Loucy (cell line): ENCODE data around the gene CLMP.

Experiments used
- H2AFZ ChIP-seq: fragments of 200-600 bp; sonication (generic); 2 replicates; pipeline ENCODE4 v1.6.0; 2016; ENCODE audit warnings: antibody characterized with exemption, mild to moderate bottlenecking, low read length, moderate library complexity
- H3F3A ChIP-seq: fragments of 200-600 bp; 2 replicates; pipeline ENCODE4 v1.6.0; 2016; ENCODE audit warnings: antibody characterized with exemption, low read depth, mild to moderate bottlenecking
- H3K27me3 ChIP-seq: fragments of 200-600 bp; sonication (generic); 2 replicates; pipeline ENCODE4 v1.6.1; 2014; ENCODE audit warnings: low read length, mild to moderate bottlenecking; ENCODE audit not compliant: insufficient read depth, poor library complexity, severe bottlenecking
- H3K36me3 ChIP-seq: fragments of 200-600 bp; sonication (generic); 2 replicates; pipeline ENCODE4 v1.6.1; 2016; ENCODE audit warnings: low read length; ENCODE audit not compliant: insufficient read depth
- H3K4me1 ChIP-seq: fragments of 200-600 bp; sonication (generic); 2 replicates; pipeline ENCODE4 v1.5.1; 2014; ENCODE audit warnings: low read length, mild to moderate bottlenecking; ENCODE audit not compliant: insufficient read depth, poor library complexity, severe bottlenecking
- H3K4me2 ChIP-seq: fragments of 200-600 bp; sonication (generic); 2 replicates; pipeline ENCODE4 v1.6.0; 2014; ENCODE audit warnings: antibody characterized with exemption, low read length, low read depth, mild to moderate bottlenecking; ENCODE audit not compliant: poor library complexity, severe bottlenecking
- H3K4me3 ChIP-seq: fragments of 200-600 bp; sonication (generic); 2 replicates; pipeline ENCODE4 v1.5.1; 2014; ENCODE audit warnings: low read length, mild to moderate bottlenecking, mixed read lengths; ENCODE audit not compliant: poor library complexity, severe bottlenecking
- H3K79me2 ChIP-seq: fragments of 200-600 bp; sonication (generic); 2 replicates; pipeline ENCODE4 v1.6.1; 2014; ENCODE audit warnings: low read length; ENCODE audit not compliant: insufficient read depth
- H3K9ac ChIP-seq: fragments of 200-600 bp; sonication (generic); 2 replicates; pipeline ENCODE4 v1.6.0; 2014; ENCODE audit warnings: mild to moderate bottlenecking, low read depth, low read length, moderate library complexity; ENCODE audit not compliant: poor library complexity, severe bottlenecking
- H3K9me2 ChIP-seq: fragments of 200-600 bp; sonication (generic); replicated peaks from 2 replicates; pipeline ENCODE4 v1.6.1; 2016; ENCODE audit warnings: low read depth, low read length, mixed read lengths
- H3K9me3 ChIP-seq: fragments of 200-600 bp; sonication (generic); 2 replicates; pipeline ENCODE4 v1.6.1; 2014; ENCODE audit warnings: mild to moderate bottlenecking, antibody characterized with exemption, low read length, low read depth; ENCODE audit not compliant: insufficient read depth
- H4K20me1 ChIP-seq: fragments of 200-600 bp; sonication (generic); 2 replicates; pipeline ENCODE4 v1.6.0; 2014; ENCODE audit warnings: antibody characterized with exemption, low read length, mild to moderate bottlenecking; ENCODE audit not compliant: insufficient read depth, poor library complexity, severe bottlenecking
- CTCF ChIP-seq: fragments of 200-600 bp; sonication (generic); conservative IDR thresholded peaks from 2 replicates; pipeline ENCODE4 v1.5.1; 2014; ENCODE audit warnings: mild to moderate bottlenecking, antibody characterized with exemption, low read length
- EZH2phosphoT487 ChIP-seq: fragments of 200-600 bp; IDR thresholded peaks from 2 replicates; pipeline ENCODE4 v1.6.1; 2018; ENCODE audit warnings: antibody characterized with exemption, mild to moderate bottlenecking, moderate library complexity, borderline replicate concordance

CLMP gene

DNA sequence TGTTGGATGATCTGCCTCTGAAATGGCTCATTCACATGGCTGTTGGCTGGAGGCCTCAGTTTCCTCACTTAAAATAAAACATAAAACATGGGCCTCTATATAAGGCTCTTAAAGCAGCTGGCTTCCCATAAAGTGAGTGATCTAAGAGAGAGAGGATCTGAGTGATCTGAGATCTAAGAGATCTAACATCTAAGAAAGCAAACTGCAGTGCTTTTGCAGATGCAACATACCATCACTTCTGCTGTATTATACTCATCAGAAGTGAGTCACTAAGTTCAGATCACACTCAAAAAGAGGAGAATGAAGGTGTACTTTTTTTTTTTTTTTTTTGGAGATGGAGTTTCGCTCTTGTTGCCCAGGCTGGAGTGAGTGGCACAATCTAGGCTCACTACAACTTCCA, 115.0 kb downstream of the CLMP start:
- no peaks in the 10 kb centered on the region for H3K9me2 ChIP-seq
- no peaks in the 10 kb centered on the region for H3K4me1 ChIP-seq
- no peak for TF ChIP-seq CTCF
- no peaks in the 10 kb centered on the region for H3K79me2 ChIP-seq
- no peaks in the 10 kb centered on the region for H3F3A ChIP-seq
- no peaks in the 10 kb centered on the region for H3K36me3 ChIP-seq
- no peak overlapping the region for H2AFZ ChIP-seq
- no peaks in the 10 kb centered on the region for H3K27me3 ChIP-seq
- H4K20me1 ChIP-seq: no peaks in the 10 kb centered on the region
- H3K9me3 ChIP-seq: no peaks in the 10 kb centered on the region
- H3K4me2 ChIP-seq: no peak overlapping the region
- H3K4me3 ChIP-seq: no peak overlapping the region
- H3K9ac ChIP-seq: no peak overlapping the region

DNA sequence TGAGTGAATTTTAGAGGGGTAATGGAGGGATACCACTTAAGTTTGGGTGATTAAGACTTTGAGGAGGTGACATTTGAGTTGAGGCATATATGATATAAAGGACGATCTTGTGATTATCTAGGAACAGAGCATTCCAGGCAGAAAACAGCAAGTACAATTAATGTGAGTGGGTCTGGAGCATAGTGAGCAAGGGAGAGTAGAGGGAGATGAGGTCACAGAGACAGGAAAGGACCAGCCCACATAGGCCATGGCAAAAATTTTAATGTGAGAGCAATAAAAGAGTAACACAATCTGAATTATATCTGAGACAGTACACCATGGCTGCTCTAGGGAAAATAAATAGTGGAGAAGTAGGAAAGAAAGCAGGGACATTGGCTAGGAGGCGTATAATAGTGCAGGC, 118.6 kb downstream of the CLMP start:
- Histone ChIP-seq H3K27me3 (no peaks in the 10 kb centered on the region), H2AFZ (no peak overlapping the region), H3K9me2 (no peaks in the 10 kb centered on the region), H3K4me3 (no peak overlapping the region), H3K4me1 (no peaks in the 10 kb centered on the region), H3F3A (no peaks in the 10 kb centered on the region), H3K9ac (no peak overlapping the region), H3K36me3 (no peaks in the 10 kb centered on the region), H4K20me1 (no peaks in the 10 kb centered on the region), H3K9me3 (no peaks in the 10 kb centered on the region), H3K4me2 (no peak overlapping the region), H3K79me2 (no peaks in the 10 kb centered on the region)
- no peak for TF ChIP-seq CTCF
- no peak for TF ChIP-seq EZH2phosphoT487

GRCh38 chr11:123073343-123074057, 121.5 kb downstream of the CLMP start:
- Histone ChIP-seq H3K9me3 (no peaks in the 10 kb centered on the region), H3F3A (no peaks in the 10 kb centered on the region), H3K4me2 (no peak overlapping the region), H4K20me1 (no peaks in the 10 kb centered on the region), H3K79me2 (no peaks in the 10 kb centered on the region), H3K27me3 (no peaks in the 10 kb centered on the region), H3K9me2 (no peaks in the 10 kb centered on the region), H2AFZ (no peak overlapping the region), H3K4me3 (no peak overlapping the region), H3K4me1 (peaks cover 8% of the 10 kb centered on the region), H3K36me3 (no peaks in the 10 kb centered on the region), H3K9ac (no peak overlapping the region)
- TF ChIP-seq EZH2phosphoT487 (no peak), CTCF (no peak)
